ENCODE data around the gene FRMD4B.

GRCh38 chr3:69342074-69342473 is 43.8 kb downstream of the FRMD4B start:
- no peak for TF ChIP-seq CTCF (IDR thresholded peaks at IDR 0.05)
- no peak for TF ChIP-seq EP300 (IDR thresholded peaks at IDR 0.05)
- no peak for TF ChIP-seq ELK1 (IDR thresholded peaks at IDR 0.05; ENCODE audit: low read depth, low read length)
- TF ChIP-seq POLR2A (IDR thresholded peaks at IDR 0.05; ENCODE audit: low read length), result no peak
- TF ChIP-seq ESRRA (IDR thresholded peaks at IDR 0.05; ENCODE audit: borderline replicate concordance, low read length), result no peak
- no peak for TF ChIP-seq ZFP36 (IDR thresholded peaks at IDR 0.05; ENCODE audit: borderline replicate concordance, partially characterized antibody)
- no peak for TF ChIP-seq BHLHE40 (IDR thresholded peaks at IDR 0.05; ENCODE audit: low read depth, low read length)
- TF ChIP-seq MAX (IDR thresholded peaks at IDR 0.05), result no peak
- TF ChIP-seq RFX5 (IDR thresholded peaks at IDR 0.05), result no peak
- no peak for TF ChIP-seq FOXS1 (CRISPR knock-in tag; IDR thresholded peaks at IDR 0.05)

All from A549 (cell line).